Stimulated activated CD4-positive, alpha-beta T cell treated with anti-CD3 and anti-CD28 coated beads, Interleukin-4, amount 100 ng/mL, for 48 hours (primary cell): ENCODE data around the gene RPUSD3.
"Not testable (repeated sequence)": the region's sequence is repeated elsewhere in the genome, so short reads cannot be mapped to it uniquely, and the experiment has no call there.

ENCODE experiments used
- DNase-seq, 2 donors: peaks; one replicate each; pipeline ENCODE4 v3.0.0-alpha.2; 2020; ENCODE audit warnings: low read depth in 2 of 2

Gene RPUSD3

GRCh38 chr3:9843715-9844438, at the start of gene RPUSD3:
RPUSD3 (minus strand) TSS chr3:9844008; CDS start chr3:9843990, 18 bp downstream.
- DNase-seq = peak; percentile 94 to 98

- no peak for DNase-seq
Observed at GRCh38 chr3:9891072-9891622, 47.3 kb upstream of the RPUSD3 start.

GRCh38 chr3:9890249-9891071, 46.7 kb upstream of the RPUSD3 start, which contains the start of gene JAGN1:
JAGN1 (plus strand) TSS chr3:9890610; CDS start chr3:9890723, 113 bp downstream.
- DNase-seq = peak; percentile 87 to 92

GRCh38 chr3:9889405-9889804, 45.6 kb upstream of the RPUSD3 start:
- DNase-seq = no peak

GRCh38 chr3:9888540-9888939, 44.7 kb upstream of the RPUSD3 start:
- no peak for DNase-seq

GRCh38 chr3:9887480-9887879, 43.7 kb upstream of the RPUSD3 start:
- no peak for DNase-seq

GRCh38 chr3:9886328-9886727, 42.5 kb upstream of the RPUSD3 start:
- DNase-seq = no peak

- DNase-seq = no peak
Observed at GRCh38 chr3:9884555-9885165, 40.9 kb upstream of the RPUSD3 start.

- DNase-seq = no peak
Observed at GRCh38 chr3:9883706-9884554, 40.1 kb upstream of the RPUSD3 start.

GRCh38 chr3:9881441-9881840, 37.6 kb upstream of the RPUSD3 start:
- no peak for DNase-seq

GRCh38 chr3:9879830-9880549, 36.2 kb upstream of the RPUSD3 start, which contains the start of gene CIDEC:
CIDEC (minus strand) TSS chr3:9880253; CDS start chr3:9878486, 1,767 bp downstream.
- DNase-seq = no peak

GRCh38 chr3:9878700-9879099, 34.9 kb upstream of the RPUSD3 start:
- DNase-seq = no peak

- DNase-seq = no peak
Observed at GRCh38 chr3:9876991-9877390, 33.2 kb upstream of the RPUSD3 start.

- DNase-seq = not testable (repeated sequence)
Observed at GRCh38 chr3:9876255-9876654, 32.4 kb upstream of the RPUSD3 start.

- DNase-seq = no peak
Observed at GRCh38 chr3:9875448-9875847, 31.6 kb upstream of the RPUSD3 start.

GRCh38 chr3:9872067-9872466, 28.3 kb upstream of the RPUSD3 start:
- DNase-seq = not testable (repeated sequence)

- DNase-seq = no peak
Observed at GRCh38 chr3:9870978-9871377, 27.2 kb upstream of the RPUSD3 start.

- DNase-seq = no peak
Observed at GRCh38 chr3:9869955-9870354, 26.1 kb upstream of the RPUSD3 start.

- no peak for DNase-seq
Observed at GRCh38 chr3:9867106-9867505, 23.3 kb upstream of the RPUSD3 start.

GRCh38 chr3:9866639-9867038, 22.8 kb upstream of the RPUSD3 start:
- no peak for DNase-seq
